ENCODE measurements around the gene LRFN2.

DNA sequence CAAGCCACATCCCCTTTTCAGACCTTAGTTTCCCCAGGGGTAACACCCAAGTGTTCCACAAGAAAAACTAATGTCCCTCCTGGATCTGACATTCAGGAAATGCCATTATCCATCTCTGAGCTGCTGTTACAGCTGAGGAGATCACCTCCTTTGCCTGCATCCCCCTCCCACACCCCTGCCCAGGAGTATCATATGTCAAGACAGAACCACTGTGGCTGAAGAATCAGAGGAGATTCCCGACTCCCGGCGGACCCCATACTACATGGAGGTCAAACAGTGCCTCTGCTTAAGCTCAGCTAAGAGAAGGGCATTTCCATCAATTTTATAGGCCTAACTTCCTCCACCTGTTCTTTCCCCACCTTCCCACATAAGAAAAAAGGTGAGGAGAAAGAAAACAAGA, 36.8 kb upstream of the LRFN2 start:
- TF ChIP-seq, protein P1, sequence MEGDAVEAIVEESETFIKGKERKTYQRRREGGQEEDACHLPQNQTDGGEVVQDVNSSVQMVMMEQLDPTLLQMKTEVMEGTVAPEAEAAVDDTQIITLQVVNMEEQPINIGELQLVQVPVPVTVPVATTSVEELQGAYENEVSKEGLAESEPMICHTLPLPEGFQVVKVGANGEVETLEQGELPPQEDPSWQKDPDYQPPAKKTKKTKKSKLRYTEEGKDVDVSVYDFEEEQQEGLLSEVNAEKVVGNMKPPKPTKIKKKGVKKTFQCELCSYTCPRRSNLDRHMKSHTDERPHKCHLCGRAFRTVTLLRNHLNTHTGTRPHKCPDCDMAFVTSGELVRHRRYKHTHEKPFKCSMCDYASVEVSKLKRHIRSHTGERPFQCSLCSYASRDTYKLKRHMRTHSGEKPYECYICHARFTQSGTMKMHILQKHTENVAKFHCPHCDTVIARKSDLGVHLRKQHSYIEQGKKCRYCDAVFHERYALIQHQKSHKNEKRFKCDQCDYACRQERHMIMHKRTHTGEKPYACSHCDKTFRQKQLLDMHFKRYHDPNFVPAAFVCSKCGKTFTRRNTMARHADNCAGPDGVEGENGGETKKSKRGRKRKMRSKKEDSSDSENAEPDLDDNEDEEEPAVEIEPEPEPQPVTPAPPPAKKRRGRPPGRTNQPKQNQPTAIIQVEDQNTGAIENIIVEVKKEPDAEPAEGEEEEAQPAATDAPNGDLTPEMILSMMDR (IDR thresholded peaks at IDR 0.05) = no peak
- no peak for TF ChIP-seq POLR2A (IDR thresholded peaks at IDR 0.05)
